Measurements from ENCODE around the gene CEP192.

CEP192 gene

GRCh38 chr18:12944709-12945108, 46.5 kb upstream of the CEP192 start:
- Histone ChIP-seq H2AFZ (ENCODE audit: low read length) (no peak overlapping the region), H3K36me3 (ENCODE audit: insufficient read depth, low read length) (no peaks in the 10 kb centered on the region), H3K4me1 (ENCODE audit: insufficient read depth, low read length, poor library complexity, severe bottlenecking) (peaks cover 19% of the 10 kb centered on the region), H3K9ac (ENCODE audit: low read depth, low read length, poor library complexity, severe bottlenecking) (no peak overlapping the region), H4K20me1 (ENCODE audit: insufficient read depth, low read length, poor library complexity, severe bottlenecking) (peaks cover 2% of the 10 kb centered on the region), H3K27me3 (ENCODE audit: insufficient read depth, low read length, poor library complexity, severe bottlenecking) (no peaks in the 10 kb centered on the region), H3F3A (ENCODE audit: low read depth) (peaks cover 9% of the 10 kb centered on the region), H3K79me2 (ENCODE audit: insufficient read depth, low read length) (peaks cover 17% of the 10 kb centered on the region), H3K9me3 (ENCODE audit: insufficient read depth, low read depth, low read length) (no peaks in the 10 kb centered on the region), H3K4me2 (ENCODE audit: low read depth, low read length, poor library complexity, severe bottlenecking) (no peak overlapping the region), H3K9me2 (replicated peaks; ENCODE audit: low read depth, low read length) (no peaks in the 10 kb centered on the region), H3K4me3 (ENCODE audit: low read length, poor library complexity, severe bottlenecking) (no peak overlapping the region)
- TF ChIP-seq EZH2phosphoT487 (IDR thresholded peaks at IDR 0.05; ENCODE audit: borderline replicate concordance) (no peak), CTCF (conservative IDR thresholded peaks at IDR 0.05; ENCODE audit: low read length) (no peak)

DNA sequence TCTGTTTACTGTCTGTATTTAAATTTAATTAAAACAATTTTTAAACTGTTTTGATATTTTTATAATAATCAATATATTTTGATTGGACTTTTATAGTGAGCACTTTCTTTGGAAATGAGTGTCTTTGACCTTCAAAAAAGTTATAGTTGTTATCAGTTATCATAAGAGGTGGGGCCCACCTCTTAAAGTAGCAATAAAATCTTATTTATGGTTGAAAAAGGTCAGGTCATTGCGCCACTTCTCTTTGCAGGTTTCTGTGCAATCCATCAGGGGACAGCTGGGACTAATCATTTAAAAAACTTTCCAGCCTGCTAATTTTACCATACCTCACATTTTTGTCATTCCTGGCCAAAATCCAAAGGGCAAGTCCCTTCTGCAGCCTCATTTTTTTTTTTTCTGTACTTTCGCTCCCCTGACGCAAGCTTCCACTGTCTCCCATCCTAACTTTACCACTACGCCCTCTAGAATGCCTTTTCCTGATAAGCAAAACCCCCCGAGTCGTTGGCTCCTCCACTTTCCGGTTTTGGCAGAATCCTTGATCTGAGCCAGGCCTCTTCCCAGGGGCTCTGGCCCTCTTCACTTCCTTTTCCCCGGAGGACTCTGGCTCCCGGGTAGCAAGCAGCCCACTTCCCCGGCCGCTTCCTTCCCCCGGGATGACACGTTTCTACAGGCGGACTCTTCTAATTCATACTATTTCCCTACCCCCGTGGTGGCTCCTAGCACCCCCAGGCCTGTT, 44.4 kb upstream of the CEP192 start:
- peak overlapping the region; percentile 89 for H3K4me3 ChIP-seq (ENCODE audit: low read length, poor library complexity, severe bottlenecking)
- peak overlapping the region; percentile 79 for H3K9ac ChIP-seq (ENCODE audit: low read depth, low read length, poor library complexity, severe bottlenecking)
- no peaks in the 10 kb centered on the region for H3K9me2 ChIP-seq (replicated peaks; ENCODE audit: low read depth, low read length)
- H3K4me1 ChIP-seq (ENCODE audit: insufficient read depth, low read length, poor library complexity, severe bottlenecking): peaks cover 28% of the 10 kb centered on the region
- TF ChIP-seq EZH2phosphoT487 (IDR thresholded peaks at IDR 0.05; ENCODE audit: borderline replicate concordance): no peak
- TF ChIP-seq CTCF (conservative IDR thresholded peaks at IDR 0.05; ENCODE audit: low read length): no peak
- H2AFZ ChIP-seq (ENCODE audit: low read length): peak overlapping the region; percentile 94
- peaks cover 9% of the 10 kb centered on the region for H3F3A ChIP-seq (ENCODE audit: low read depth)
- peaks cover 19% of the 10 kb centered on the region for H4K20me1 ChIP-seq (ENCODE audit: insufficient read depth, low read length, poor library complexity, severe bottlenecking)
- H3K9me3 ChIP-seq (ENCODE audit: insufficient read depth, low read depth, low read length): no peaks in the 10 kb centered on the region
- no peaks in the 10 kb centered on the region for H3K36me3 ChIP-seq (ENCODE audit: insufficient read depth, low read length)
- H3K27me3 ChIP-seq (ENCODE audit: insufficient read depth, low read length, poor library complexity, severe bottlenecking): no peaks in the 10 kb centered on the region
- H3K79me2 ChIP-seq (ENCODE audit: insufficient read depth, low read length): peaks cover 37% of the 10 kb centered on the region
- peak overlapping the region; percentile 84 for H3K4me2 ChIP-seq (ENCODE audit: low read depth, low read length, poor library complexity, severe bottlenecking)

- TF ChIP-seq CTCF (conservative IDR thresholded peaks at IDR 0.05; ENCODE audit: low read length): no peak
- TF ChIP-seq EZH2phosphoT487 (IDR thresholded peaks at IDR 0.05; ENCODE audit: borderline replicate concordance): no peak
- H3K9me3 ChIP-seq (ENCODE audit: insufficient read depth, low read depth, low read length): no peaks in the 10 kb centered on the region
- no peaks in the 10 kb centered on the region for H3K27me3 ChIP-seq (ENCODE audit: insufficient read depth, low read length, poor library complexity, severe bottlenecking)
- peak within 1 kb of the TSS; percentile 91 for H3K4me3 ChIP-seq (ENCODE audit: low read length, poor library complexity, severe bottlenecking)
- H3K79me2 ChIP-seq (ENCODE audit: insufficient read depth, low read length): peaks cover 45% of the 10 kb centered on the region
- H3K4me1 ChIP-seq (ENCODE audit: insufficient read depth, low read length, poor library complexity, severe bottlenecking): peaks cover 28% of the 10 kb centered on the region
- peaks cover 9% of the 10 kb centered on the region for H3F3A ChIP-seq (ENCODE audit: low read depth)
- peak within 1 kb of the TSS; percentile 96 for H3K4me2 ChIP-seq (ENCODE audit: low read depth, low read length, poor library complexity, severe bottlenecking)
- peak within 1 kb of the TSS; percentile 94 for H2AFZ ChIP-seq (ENCODE audit: low read length)
- peaks cover 23% of the 10 kb centered on the region for H4K20me1 ChIP-seq (ENCODE audit: insufficient read depth, low read length, poor library complexity, severe bottlenecking)
- H3K36me3 ChIP-seq (ENCODE audit: insufficient read depth, low read length): no peaks in the 10 kb centered on the region
- peak within 1 kb of the TSS; percentile 80 for H3K9ac ChIP-seq (ENCODE audit: low read depth, low read length, poor library complexity, severe bottlenecking)
- no peaks in the 10 kb centered on the region for H3K9me2 ChIP-seq (replicated peaks; ENCODE audit: low read depth, low read length)
Measured at GRCh38 chr18:12947285-12948049, 43.7 kb upstream of the CEP192 start, which contains the start of gene SEH1L. Gene SEH1L, plus strand, starts transcription at chr18:12948011. Its CDS starts 111 bp downstream, at chr18:12948122.
